Testis (tissue), 2 donors: ENCODE results near the gene EHBP1.

Source experiments
- POLR2A ChIP-seq: fragments of 450-650 bp; IDR thresholded peaks from one replicate; pipeline ENCODE4 v1.6.1; 2017; ENCODE audit warnings: antibody characterized with exemption, mild to moderate bottlenecking, moderate library complexity
- TF ChIP-seq, protein P1 (sequence below), 3 experiments: fragments of 450-650 bp in 2 of 3; fragments of 200-600 bp in 1 of 3; sonication (generic) in 1 of 3; IDR thresholded peaks; one replicate each; pipeline ENCODE4 v1.5.1; 2016 to 2019; ENCODE audit warnings: antibody characterized with exemption in 3 of 3, mild to moderate bottlenecking in 2 of 3, moderate library complexity in 1 of 3

DNA sequence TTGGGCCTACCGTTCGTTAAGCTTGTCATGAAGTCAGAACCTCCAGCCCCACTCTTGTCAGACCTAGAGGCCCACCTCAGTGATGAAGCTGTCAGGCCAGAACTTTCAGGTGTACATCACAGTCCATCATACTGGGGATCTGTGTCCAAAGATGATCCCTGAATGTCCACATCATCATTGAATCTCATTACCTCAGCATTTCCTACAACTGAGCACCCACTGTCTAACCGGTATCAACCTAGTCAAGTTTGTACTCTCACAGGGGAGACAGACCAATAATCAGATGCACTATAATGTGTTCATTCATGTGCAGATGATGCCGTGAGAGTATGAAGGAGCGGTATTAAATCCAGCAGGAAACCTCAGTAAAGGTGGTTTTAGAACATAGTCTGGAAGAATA, 36.3 kb upstream of the EHBP1 start:
- TF ChIP-seq, protein P1, sequence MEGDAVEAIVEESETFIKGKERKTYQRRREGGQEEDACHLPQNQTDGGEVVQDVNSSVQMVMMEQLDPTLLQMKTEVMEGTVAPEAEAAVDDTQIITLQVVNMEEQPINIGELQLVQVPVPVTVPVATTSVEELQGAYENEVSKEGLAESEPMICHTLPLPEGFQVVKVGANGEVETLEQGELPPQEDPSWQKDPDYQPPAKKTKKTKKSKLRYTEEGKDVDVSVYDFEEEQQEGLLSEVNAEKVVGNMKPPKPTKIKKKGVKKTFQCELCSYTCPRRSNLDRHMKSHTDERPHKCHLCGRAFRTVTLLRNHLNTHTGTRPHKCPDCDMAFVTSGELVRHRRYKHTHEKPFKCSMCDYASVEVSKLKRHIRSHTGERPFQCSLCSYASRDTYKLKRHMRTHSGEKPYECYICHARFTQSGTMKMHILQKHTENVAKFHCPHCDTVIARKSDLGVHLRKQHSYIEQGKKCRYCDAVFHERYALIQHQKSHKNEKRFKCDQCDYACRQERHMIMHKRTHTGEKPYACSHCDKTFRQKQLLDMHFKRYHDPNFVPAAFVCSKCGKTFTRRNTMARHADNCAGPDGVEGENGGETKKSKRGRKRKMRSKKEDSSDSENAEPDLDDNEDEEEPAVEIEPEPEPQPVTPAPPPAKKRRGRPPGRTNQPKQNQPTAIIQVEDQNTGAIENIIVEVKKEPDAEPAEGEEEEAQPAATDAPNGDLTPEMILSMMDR (IDR thresholded peaks at IDR 0.05), result no peak
- no peak for TF ChIP-seq POLR2A
